Mesodermal cell (in vitro differentiated cells): Measurements from ENCODE around the gene RPP25L. TPM values are rescaled to one million over a fixed set of nuclear protein-coding genes. Genes with fewer than 3 reads are reported as not detected.
A peak's percentile ranks its signal among the peaks of the same experiment; 100 is the strongest.

ENCODE experiments used
- H3K27ac ChIP-seq: 2 replicates; pipeline ENCODE4 v1.7.0; 2013; ENCODE audit warnings: mild to moderate bottlenecking, low read depth, low read length, moderate library complexity; ENCODE audit not compliant: severe bottlenecking
- H3K36me3 ChIP-seq: 2 replicates; pipeline ENCODE4 v1.7.1; 2013; ENCODE audit warnings: mild to moderate bottlenecking, low read length, moderate library complexity; ENCODE audit not compliant: control insufficient read depth, insufficient read depth
- H3K4me1 ChIP-seq: one replicate; pipeline ENCODE4 v1.7.1; 2013; ENCODE audit warnings: mild to moderate bottlenecking, low read length; ENCODE audit not compliant: insufficient read depth, control insufficient read depth, poor library complexity, severe bottlenecking
- H3K4me3 ChIP-seq: 2 replicates; pipeline ENCODE4 v1.7.0; 2013; ENCODE audit warnings: low read length, control low read depth, mild to moderate bottlenecking; ENCODE audit not compliant: insufficient read depth, poor library complexity, severe bottlenecking; ENCODE audit errors: extremely low read depth
- H3K9me3 ChIP-seq: 2 replicates; pipeline ENCODE4 v1.7.1; 2013; ENCODE audit warnings: mild to moderate bottlenecking, low read length, moderate library complexity; ENCODE audit not compliant: control insufficient read depth
- WGBS, 2 experiments: methylation state at CpG; one replicate each; pipeline ENCODE4 v1.1.5; 2013; ENCODE audit warnings: missing lambda C conversion rate in 2 of 2; ENCODE audit not compliant: insufficient coverage in 2 of 2; 5-methylcytosine and 5-hydroxymethylcytosine counted together
- polyA plus RNA-seq, 2 experiments: library from polyadenylated mRNA; stranded (reverse); fragments of 50-300 nt; gene quantifications; one replicate each; pipeline ENCODE4 v1.2.3, GENCODE V29; 2013

The RPP25L gene, protein sequence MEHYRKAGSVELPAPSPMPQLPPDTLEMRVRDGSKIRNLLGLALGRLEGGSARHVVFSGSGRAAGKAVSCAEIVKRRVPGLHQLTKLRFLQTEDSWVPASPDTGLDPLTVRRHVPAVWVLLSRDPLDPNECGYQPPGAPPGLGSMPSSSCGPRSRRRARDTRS
- 21.7 TPM for polyA plus RNA-seq (2013, experiment 1 of 2)
- 21.0 TPM for polyA plus RNA-seq (2013, experiment 2 of 2)

DNA sequence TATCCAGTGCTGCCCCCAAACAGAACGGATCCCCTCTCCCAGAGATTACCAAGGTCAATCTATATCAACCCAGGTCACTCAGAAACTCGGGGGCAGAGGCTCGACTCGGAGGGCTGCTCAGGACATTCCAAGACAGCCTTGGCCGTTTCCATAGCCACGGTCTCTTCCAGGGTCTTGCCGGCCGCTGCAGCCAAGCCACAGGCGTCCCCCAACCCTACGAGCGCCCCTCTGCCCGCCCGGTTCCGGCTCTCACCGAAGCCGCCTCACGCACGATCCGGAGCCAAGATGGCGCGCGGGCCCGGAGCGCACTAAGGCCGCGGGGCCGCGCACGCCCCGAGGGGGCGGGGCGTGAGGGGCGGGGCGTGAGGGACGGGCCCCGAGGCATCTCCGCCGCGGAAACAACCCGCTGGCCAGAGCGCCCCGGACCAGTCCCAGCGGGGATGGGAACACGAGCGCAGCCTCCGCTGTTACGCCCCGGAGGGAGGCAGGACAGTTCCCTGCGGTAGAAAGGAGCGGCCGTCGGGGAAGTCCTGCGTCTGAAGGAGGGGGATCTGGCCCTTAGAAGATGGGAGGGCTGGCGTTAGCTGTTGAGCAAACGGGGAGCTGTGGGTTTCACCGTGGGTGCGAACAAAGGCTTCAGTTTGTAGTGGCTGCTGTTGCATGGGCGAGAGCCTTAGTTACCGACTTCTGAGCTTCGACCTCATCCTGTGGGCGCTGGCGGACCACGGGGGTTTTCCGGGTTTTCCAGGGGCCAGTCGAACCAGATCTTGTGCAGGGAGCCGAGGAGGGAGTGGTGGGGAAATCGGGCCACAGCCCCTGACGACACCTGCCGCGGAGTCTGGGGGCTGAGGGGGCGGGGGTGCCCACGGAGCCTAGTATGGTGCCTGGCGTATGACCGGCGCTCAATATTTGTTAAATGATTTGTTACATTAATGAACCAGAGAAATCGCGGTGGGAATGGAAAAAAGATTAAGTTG, at the start of gene RPP25L:
TSS of gene RPP25L (minus strand) at position 287 of the 977 bp plus-strand sequence. CDS start 801 bp downstream, outside the sequence.
- Histone ChIP-seq H3K4me3 (peak within 1 kb of the TSS; percentile 71), H3K36me3 (peaks cover 26% of the 10 kb centered on the region), H3K4me1 (peaks cover 5% of the 10 kb centered on the region), H3K27ac (peak within 1 kb of the TSS; percentile 79), H3K9me3 (no peaks in the 10 kb centered on the region)
- 1% methylated on average over 68 to 73 of the region's 77 CpGs for WGBS, 2 experiments

DNA sequence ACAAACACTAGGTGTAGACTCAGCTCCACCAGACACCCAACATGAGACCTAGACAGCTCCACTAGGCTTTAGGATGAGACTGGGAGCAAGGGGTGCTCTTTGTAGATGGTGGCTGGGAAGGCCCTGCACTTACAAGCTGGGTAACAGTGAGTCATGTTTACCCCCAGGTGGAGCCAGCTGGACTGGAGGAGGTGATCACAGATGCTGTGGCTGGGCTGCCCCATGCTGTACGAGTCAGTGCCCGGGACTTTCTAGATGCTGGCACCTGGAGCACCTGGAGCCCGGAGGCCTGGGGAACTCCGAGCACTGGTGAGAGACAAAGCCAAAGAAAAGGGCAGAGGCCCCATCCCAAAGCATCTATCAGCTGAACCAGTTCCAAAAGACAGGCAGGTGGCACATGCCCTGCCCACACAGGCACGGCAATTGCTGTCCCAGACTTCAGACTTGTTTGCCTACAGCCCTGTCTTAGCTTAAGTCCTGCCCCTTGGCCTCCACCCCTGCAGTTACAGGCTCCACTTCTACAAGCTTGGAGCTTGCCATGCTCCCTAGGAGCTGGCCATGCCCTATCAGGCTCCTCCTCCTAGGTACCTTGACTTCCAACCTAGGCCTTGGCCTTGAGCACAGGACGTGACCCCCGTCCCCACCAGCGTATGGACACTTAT, 47.8 kb upstream of the RPP25L start:
- peaks cover 4% of the 10 kb centered on the region for H3K36me3 ChIP-seq
- 95 to 100% methylated on average over 8 of the region's 8 CpGs for WGBS, 2 experiments

DNA sequence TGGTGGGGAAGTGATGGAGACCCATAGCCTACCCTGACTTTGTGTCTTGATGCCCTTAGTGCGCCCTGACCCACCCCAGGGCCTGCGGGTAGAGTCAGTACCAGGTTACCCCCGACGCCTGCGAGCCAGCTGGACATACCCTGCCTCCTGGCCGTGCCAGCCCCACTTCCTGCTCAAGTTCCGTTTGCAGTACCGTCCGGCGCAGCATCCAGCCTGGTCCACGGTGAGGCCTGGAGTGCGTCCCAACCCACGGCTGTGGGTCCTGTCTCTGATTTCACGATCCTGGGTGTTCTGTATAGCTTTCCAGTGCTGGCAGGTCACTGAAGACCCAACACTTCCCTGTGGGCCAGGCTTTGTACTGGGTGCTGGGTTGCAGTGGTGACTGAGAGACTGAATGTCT, 46.6 kb upstream of the RPP25L start:
- Histone ChIP-seq H3K9me3 (no peaks in the 10 kb centered on the region), H3K27ac (no peak overlapping the region), H3K4me1 (peaks cover 15% of the 10 kb centered on the region), H3K36me3 (peaks cover 4% of the 10 kb centered on the region), H3K4me3 (no peak overlapping the region)
- 93 to 96% methylated on average over 9 to 14 of the region's 14 CpGs for WGBS, 2 experiments

More for the DNA sequence above, 47.8 kb upstream of the RPP25L start:
- H3K4me3 ChIP-seq, result no peak overlapping the region
- H3K9me3 ChIP-seq, result no peaks in the 10 kb centered on the region
- H3K27ac ChIP-seq, result no peak overlapping the region
- peaks cover 13% of the 10 kb centered on the region for H3K4me1 ChIP-seq

DNA sequence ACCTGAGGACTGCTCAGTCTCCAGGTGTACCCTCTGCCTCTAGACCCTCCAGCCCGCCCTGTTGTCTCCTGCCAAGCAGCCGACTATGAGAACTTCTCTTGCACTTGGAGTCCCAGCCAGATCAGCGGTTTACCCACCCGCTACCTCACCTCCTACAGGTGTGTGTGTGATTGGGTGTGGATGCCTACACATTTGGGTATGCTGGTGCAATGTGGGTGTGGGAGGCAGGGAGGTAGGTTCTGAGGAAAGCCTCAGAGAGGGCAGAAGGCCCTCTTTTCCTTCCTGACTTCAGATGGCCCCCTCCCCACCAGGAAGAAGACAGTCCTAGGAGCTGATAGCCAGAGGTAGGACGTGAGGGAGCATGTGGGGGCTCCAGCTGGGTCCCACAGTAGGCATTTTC, 45.1 kb upstream of the RPP25L start:
- Histone ChIP-seq H3K27ac (no peak overlapping the region), H3K4me3 (no peak overlapping the region), H3K36me3 (peaks cover 4% of the 10 kb centered on the region), H3K4me1 (peaks cover 23% of the 10 kb centered on the region), H3K9me3 (no peaks in the 10 kb centered on the region)
- WGBS, 2 experiments, result 83% methylated on average over 1 of the region's 5 CpGs; no CpG with 5 or more reads in 1 of the 2 experiments

DNA sequence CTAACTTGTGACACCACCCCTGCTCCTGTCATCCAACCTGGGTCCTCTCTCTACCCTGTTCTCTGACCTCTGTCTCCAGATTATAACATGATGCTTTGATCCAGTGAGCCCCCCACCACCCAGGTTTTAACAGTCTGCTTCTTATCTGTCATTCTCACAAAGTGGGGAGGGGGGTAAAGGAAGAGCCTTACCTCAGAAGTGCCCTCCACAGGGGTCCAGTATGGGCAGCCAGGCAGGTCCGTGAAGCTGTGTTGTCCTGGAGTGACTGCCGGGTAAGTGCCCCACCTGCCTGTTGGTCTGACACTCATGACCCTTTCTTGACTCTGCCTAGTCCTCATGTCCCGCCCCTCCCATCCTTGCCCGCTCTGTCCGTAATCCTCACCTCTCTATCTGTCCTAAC, 43.5 kb upstream of the RPP25L start:
- 43 to 81% methylated on average over 2 to 5 of the region's 5 CpGs for WGBS, 2 experiments
- no peaks in the 10 kb centered on the region for H3K9me3 ChIP-seq
- peaks cover 23% of the 10 kb centered on the region for H3K4me1 ChIP-seq
- H3K27ac ChIP-seq, result no peak overlapping the region
- no peak overlapping the region for H3K4me3 ChIP-seq
- peaks cover 4% of the 10 kb centered on the region for H3K36me3 ChIP-seq

DNA sequence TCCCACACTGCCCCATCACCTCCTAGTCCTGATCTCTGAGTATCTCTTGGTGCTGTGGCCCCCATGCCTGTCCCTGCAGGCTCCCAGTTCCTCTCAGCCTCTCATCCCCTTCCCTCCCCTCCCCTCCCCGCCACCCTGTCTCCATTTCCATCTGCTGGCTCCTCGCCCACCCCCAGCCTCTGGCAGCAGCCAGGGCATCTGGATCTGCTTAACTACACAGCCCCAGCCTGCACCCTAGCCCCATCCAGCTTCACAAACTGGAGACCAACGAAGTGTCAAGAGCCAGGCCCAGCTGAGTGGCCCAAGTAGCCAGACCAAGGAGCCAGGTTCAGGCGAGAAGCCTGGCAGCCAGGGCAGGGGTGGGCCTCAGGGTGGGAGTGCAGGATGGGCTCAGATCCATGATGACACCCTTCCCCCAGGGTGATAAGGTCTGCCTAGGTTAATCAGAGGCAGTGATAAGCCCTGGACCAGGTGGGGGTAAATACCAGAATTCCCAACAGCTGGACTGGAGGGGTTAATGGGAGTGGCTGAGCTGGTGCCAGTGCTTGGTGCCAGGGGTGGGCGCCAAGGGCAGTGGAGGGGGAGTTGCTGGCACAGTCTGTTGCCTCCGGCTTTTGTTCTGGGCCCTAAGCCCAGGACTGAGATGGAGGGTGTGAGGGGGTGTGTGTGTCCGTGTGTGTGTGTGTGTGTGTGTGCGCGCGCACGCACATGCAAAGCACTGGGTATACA, 42.6 kb upstream of the RPP25L start:
- Histone ChIP-seq H3K36me3 (peaks cover 10% of the 10 kb centered on the region), H3K9me3 (no peaks in the 10 kb centered on the region), H3K4me3 (no peak overlapping the region), H3K27ac (no peak overlapping the region), H3K4me1 (peaks cover 23% of the 10 kb centered on the region)
- 90% methylated on average over 4 to 7 of the region's 11 CpGs for WGBS, 2 experiments

DNA sequence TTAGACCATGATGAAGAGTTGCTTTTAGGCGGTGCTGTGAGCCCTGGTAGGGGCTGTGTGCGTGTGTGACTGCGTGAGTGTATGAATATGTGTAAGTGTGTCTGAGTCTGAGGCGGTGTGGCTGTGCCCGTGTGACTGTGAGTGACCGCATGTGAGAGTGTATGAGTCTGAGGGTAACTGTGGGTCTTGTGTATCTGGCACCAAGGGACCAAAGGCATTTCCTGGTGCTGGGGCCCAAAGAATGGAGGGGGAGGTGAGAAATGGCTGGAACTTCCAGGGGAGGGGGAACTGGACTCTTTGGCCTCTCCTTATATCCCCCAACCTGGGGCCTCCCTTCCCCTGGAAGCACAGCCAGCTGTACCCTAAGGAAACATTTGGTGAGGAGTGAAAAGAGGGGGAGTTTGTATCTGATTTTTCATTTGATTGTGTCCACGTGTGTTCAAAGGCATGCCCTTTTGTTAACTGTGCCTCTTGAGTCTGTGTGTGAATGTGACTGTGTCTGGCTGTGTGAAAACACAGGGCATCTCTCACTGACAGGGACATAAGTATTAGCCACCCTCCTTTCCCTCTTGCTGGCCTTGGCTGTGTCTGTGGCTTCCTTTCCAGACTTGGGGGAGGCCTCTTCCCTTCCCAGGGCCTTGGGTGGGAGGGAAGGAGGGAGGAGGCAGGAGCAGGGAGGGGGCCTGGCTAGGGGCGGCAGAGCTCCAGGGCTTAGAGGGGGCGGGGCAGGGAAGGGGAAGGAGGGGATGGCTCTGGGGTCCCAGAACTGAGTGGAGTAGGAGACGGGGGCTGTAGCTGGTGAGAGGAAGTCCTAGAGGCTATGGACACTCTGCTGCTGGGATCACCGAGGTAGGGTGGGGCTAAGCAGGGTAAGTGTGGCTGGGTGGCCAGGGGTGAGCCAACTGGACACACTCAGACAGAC, 41.5 kb upstream of the RPP25L start:
- peaks cover 20% of the 10 kb centered on the region for H3K36me3 ChIP-seq
- H3K4me1 ChIP-seq, result peaks cover 23% of the 10 kb centered on the region
- H3K4me3 ChIP-seq, result peak overlapping the region; percentile 11
- WGBS, 2 experiments, result 66 to 67% methylated on average over 8 to 11 of the region's 11 CpGs
- peak overlapping the region; percentile 81 for H3K27ac ChIP-seq
- H3K9me3 ChIP-seq, result no peaks in the 10 kb centered on the region

DNA sequence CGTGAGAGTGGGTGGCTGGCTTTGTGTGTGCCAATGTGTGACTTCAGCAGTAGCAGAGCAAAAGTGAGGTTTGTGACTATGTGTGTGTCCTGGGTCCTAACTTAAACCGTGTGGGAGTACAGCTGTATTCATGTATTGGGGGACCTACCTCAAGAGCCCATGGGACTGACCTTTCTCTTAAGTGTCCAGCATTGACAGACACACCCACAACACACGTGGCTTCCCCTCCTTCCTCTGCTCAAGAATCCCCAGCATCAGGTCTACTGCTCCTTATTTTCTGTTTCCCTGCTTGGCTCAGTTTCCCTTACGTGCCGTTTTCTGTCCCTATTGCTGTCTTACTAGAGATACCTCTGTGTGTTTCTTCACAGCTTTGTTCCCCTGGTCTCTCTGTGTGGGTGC, 40.7 kb upstream of the RPP25L start:
- 62 to 81% methylated on average over 4 to 5 of the region's 5 CpGs for WGBS, 2 experiments
- H3K27ac ChIP-seq, result peak overlapping the region; percentile 81
- no peaks in the 10 kb centered on the region for H3K9me3 ChIP-seq
- H3K4me3 ChIP-seq, result peak overlapping the region; percentile 42
- H3K4me1 ChIP-seq, result peaks cover 25% of the 10 kb centered on the region
- H3K36me3 ChIP-seq, result peaks cover 22% of the 10 kb centered on the region

DNA sequence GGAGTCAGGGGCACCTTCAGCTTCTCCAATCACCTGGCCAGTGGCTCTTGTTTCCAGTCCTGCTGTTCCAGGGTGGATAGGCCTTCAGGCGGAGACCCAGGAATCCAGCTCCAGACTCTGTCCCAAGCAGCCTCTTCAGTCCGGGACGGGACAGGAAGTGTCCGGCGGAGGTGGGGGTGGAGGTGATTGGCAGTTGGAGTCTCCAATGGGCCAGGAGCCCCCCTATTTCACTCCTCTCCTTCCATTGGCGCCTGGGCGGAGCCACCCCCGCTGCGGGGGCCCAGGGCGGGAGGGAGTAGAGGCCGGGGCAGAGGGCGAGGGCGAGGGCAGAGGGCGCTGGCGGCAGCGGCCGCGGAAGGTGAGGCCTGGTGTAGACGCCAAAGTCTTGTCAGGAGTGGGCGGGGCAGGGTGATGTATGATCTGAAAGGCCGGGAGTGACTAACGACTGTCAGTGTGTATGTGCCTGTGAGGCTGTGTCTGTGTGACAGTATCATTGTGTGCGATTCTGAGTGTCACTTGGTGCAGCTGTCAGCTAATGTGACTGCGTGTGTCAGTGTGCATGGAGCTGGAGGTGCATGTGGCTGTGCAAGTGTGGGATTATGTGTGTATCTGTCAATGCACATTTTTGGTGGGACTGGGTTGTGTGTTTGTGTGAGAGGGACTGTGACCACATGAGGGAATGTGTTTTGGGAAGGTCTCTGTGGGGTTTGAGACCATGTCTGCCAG, 40.1 kb upstream of the RPP25L start, which contains the start of gene IL11RA:
TSS of gene IL11RA (plus strand) at position 310 of the 726 bp plus-strand sequence. CDS start 3,033 bp downstream, outside the sequence.
- Histone ChIP-seq H3K9me3 (no peaks in the 10 kb centered on the region), H3K4me3 (peak within 1 kb of the TSS; percentile 42), H3K27ac (peak within 1 kb of the TSS; percentile 81), H3K4me1 (peaks cover 26% of the 10 kb centered on the region), H3K36me3 (peaks cover 22% of the 10 kb centered on the region)
- WGBS, 2 experiments, result 6 to 7% methylated on average over 12 of the region's 24 CpGs
